CD4-positive, alpha-beta T cell (primary cell): ENCODE data around the gene PLK2. TPM values are rescaled to one million over a fixed set of nuclear protein-coding genes. Genes with fewer than 3 reads are reported as not detected.

Source experiments
- ATAC-seq: fragments of 200-7000 bp; cut with Tn5 transposase; one replicate; pipeline ENCODE4 v1.10.0; 2022; ENCODE audit warnings: mild to moderate bottlenecking; ENCODE audit not compliant: poor library complexity
- CTCF ChIA-PET: fragments of 350-600 bp; sonication (Branson Sonifier 250); formaldehyde crosslinking; loops from one replicate; lab custom pipeline; 2021; ENCODE audit warnings: antibody characterized with exemption, inconsistent platforms; lab: Charles Lee
- POLR2A ChIA-PET: fragments of 350-600 bp; sonication (Branson Sonifier 250); formaldehyde crosslinking; loops from one replicate; lab custom pipeline; 2021; ENCODE audit warnings: antibody characterized with exemption, inconsistent platforms; lab: Charles Lee
- DNase-seq, 14 experiments: peaks; one replicate each; pipeline ENCODE4 v3.0.0-alpha.2; 2013 to 2020; ENCODE audit warnings: mixed read lengths in 2 of 14
- H3K27ac ChIP-seq, 2 donors: one replicate each; pipeline versions ENCODE4 v1.5.1 to v1.7.0; 2013; ENCODE audit warnings: low read length in 2 of 2, low read depth in 1 of 2, mild to moderate bottlenecking in 1 of 2
- H3K27me3 ChIP-seq, 2 experiments: 1 replicate in 1 of 2; 2 replicates in 1 of 2; pipeline versions ENCODE4 v1.6.1 to v1.7.0; 2013; ENCODE audit warnings: low read length in 2 of 2, control low read depth in 1 of 2, mild to moderate bottlenecking in 1 of 2, moderate library complexity in 1 of 2; ENCODE audit not compliant: insufficient read depth in 2 of 2, control insufficient read depth in 1 of 2
- H3K36me3 ChIP-seq: one replicate; pipeline ENCODE4 v1.6.1; 2013; ENCODE audit warnings: low read length, control low read depth; ENCODE audit not compliant: insufficient read depth
- H3K4me1 ChIP-seq: one replicate; pipeline ENCODE4 v1.6.1; 2013; ENCODE audit warnings: low read length, control low read depth; ENCODE audit not compliant: insufficient read depth
- H3K4me3 ChIP-seq: one replicate; pipeline ENCODE4 v1.5.1; 2013; ENCODE audit warnings: mild to moderate bottlenecking, low read length, moderate library complexity
- H3K9me3 ChIP-seq, 2 experiments: 1 replicate in 1 of 2; 2 replicates in 1 of 2; pipeline versions ENCODE4 v1.6.1 to v1.7.0; 2013; ENCODE audit warnings: low read length in 2 of 2, mild to moderate bottlenecking in 2 of 2, control low read depth in 1 of 2, moderate library complexity in 1 of 2; ENCODE audit not compliant: control insufficient read depth in 1 of 2, insufficient read depth in 1 of 2
- H3K27ac Mint-ChIP-seq: one replicate; pipeline ENCODE4 v1.8.0; 2020; ENCODE audit warnings: mixed read lengths
- H3K27me3 Mint-ChIP-seq: one replicate; pipeline ENCODE4 v1.8.0; 2021; ENCODE audit warnings: mixed read lengths
- H3K36me3 Mint-ChIP-seq: one replicate; pipeline ENCODE4 v1.8.0; 2021; ENCODE audit warnings: low read depth, mixed read lengths
- H3K4me1 Mint-ChIP-seq: one replicate; pipeline ENCODE4 v1.8.0; 2021; ENCODE audit warnings: low read depth, mixed read lengths
- H3K4me3 Mint-ChIP-seq: one replicate; pipeline ENCODE4 v1.8.0; 2020; ENCODE audit warnings: mild to moderate bottlenecking, mixed read lengths
- H3K9me3 Mint-ChIP-seq: one replicate; pipeline ENCODE4 v1.8.0; 2020; ENCODE audit warnings: mixed read lengths
- CTCF ChIP-seq: fragments of 200-600 bp; IDR thresholded peaks from one replicate; pipeline ENCODE4 v1.8.0; 2022; ENCODE audit warnings: antibody characterized with exemption, mild to moderate bottlenecking
- intact Hi-C, 2 experiments: fragments of 100-400 bp; cut with DNase I in 1 of 2; cut with micrococcal nuclease in 1 of 2; formaldehyde crosslinking; loops; one replicate each; pipeline versions ENCODE4 v1.15.1 to v1.9.0; 2023 to 2025; cut with DNase I, micrococcal nuclease
- total RNA-seq, 174 experiments: library from RNA in 2 of 174; stranded (reverse) in 2 of 174; gene quantifications; one replicate each; pipeline ENCODE4 v1.2.3 and lab custom pipeline; 2021 to 2026

PLK2 gene
- total RNA-seq, 2 experiments from 2014 or later = 57.2 to 59.7 TPM

- POLR2A ChIA-PET = interaction anchor here (0.9 kb wide), 1 partner anchor 23 kb away, joined by 3 read pairs; no protein-coding TSS in a partner anchor
- Histone ChIP-seq H3K27me3 (peaks cover 0 to 5% of the 10 kb centered on the region in 2 experiments), H3K36me3 (no peaks in the 10 kb centered on the region), H3K4me3 (no peak overlapping the region), H3K27ac (no peak overlapping the region), H3K4me1 (peaks cover 24% of the 10 kb centered on the region), H3K9me3 (no peaks in the 10 kb centered on the region)
- Mint-ChIP-seq H3K4me3 (no peak overlapping the region), H3K9me3 (no peaks in the 10 kb centered on the region), H3K36me3 (peaks cover 8% of the 10 kb centered on the region), H3K27me3 (peaks cover 17% of the 10 kb centered on the region), H3K27ac (no peak overlapping the region), H3K4me1 (peaks cover 13% of the 10 kb centered on the region)
- CTCF ChIA-PET = interaction anchor here (1.7 kb wide), 1 partner anchor 10 kb away, joined by 6 read pairs; no protein-coding TSS in a partner anchor
- no peak for ATAC-seq
- DNase-seq = no peak
- no peak for TF ChIP-seq CTCF
- intact Hi-C loops = loop anchor here in 1 of 2 experiments (5.0 kb wide), 1 partner anchor 1284 kb away; the partner anchor contains the start of gene GPBP1
Observed at GRCh38 chr5:58456026-58456425, 3.9 kb downstream of the PLK2 start.

- H3K9me3 Mint-ChIP-seq = no peaks in the 10 kb centered on the region
- DNase-seq (no peak), ATAC-seq (no peak)
- H3K4me3 Mint-ChIP-seq = no peak overlapping the region
- ChIA-PET POLR2A (interaction anchor here (0.9 kb wide), 1 partner anchor 23 kb away, joined by 3 read pairs; no protein-coding TSS in a partner anchor), CTCF (interaction anchor here (1.7 kb wide), 1 partner anchor 9 kb away, joined by 6 read pairs; no protein-coding TSS in a partner anchor)
- H3K4me3 ChIP-seq = no peak overlapping the region
- H3K27ac Mint-ChIP-seq = no peak overlapping the region
- H3K27me3 ChIP-seq = peaks cover 0 to 5% of the 10 kb centered on the region in 2 experiments
- no peaks in the 10 kb centered on the region for H3K9me3 ChIP-seq
- intact Hi-C loops = loop anchor here in 1 of 2 experiments (5.0 kb wide), 1 partner anchor 1283 kb away; the partner anchor contains the start of gene GPBP1
- peaks cover 18% of the 10 kb centered on the region for H3K4me1 ChIP-seq
- peaks cover 17% of the 10 kb centered on the region for H3K27me3 Mint-ChIP-seq
- H3K27ac ChIP-seq = no peak overlapping the region
- peaks cover 8% of the 10 kb centered on the region for H3K36me3 Mint-ChIP-seq
- peaks cover 9% of the 10 kb centered on the region for H3K4me1 Mint-ChIP-seq
- H3K36me3 ChIP-seq = no peaks in the 10 kb centered on the region
- no peak for TF ChIP-seq CTCF
Observed at GRCh38 chr5:58455480-58455879, 4.4 kb downstream of the PLK2 start.

- Histone ChIP-seq H3K4me3 (no peak overlapping the region), H3K27ac (no peak overlapping the region), H3K4me1 (peaks cover 14% of the 10 kb centered on the region), H3K9me3 (no peaks in the 10 kb centered on the region), H3K36me3 (no peaks in the 10 kb centered on the region), H3K27me3 (peaks cover 0 to 5% of the 10 kb centered on the region in 2 experiments)
- DNase-seq = no peak
- ATAC-seq = no peak
- H3K27ac Mint-ChIP-seq = no peak overlapping the region
- no peak for TF ChIP-seq CTCF
- CTCF ChIA-PET = interaction anchor here (1.7 kb wide), 1 partner anchor 9 kb away, joined by 6 read pairs; no protein-coding TSS in a partner anchor
- peaks cover 8% of the 10 kb centered on the region for H3K36me3 Mint-ChIP-seq
- POLR2A ChIA-PET = interaction anchor here (0.9 kb wide), 1 partner anchor 23 kb away, joined by 3 read pairs; no protein-coding TSS in a partner anchor
- intact Hi-C loops = loop anchor here in 1 of 2 experiments (5.0 kb wide), 1 partner anchor 1283 kb away; the partner anchor contains the start of gene GPBP1
- H3K4me3 Mint-ChIP-seq = no peak overlapping the region
- H3K4me1 Mint-ChIP-seq = peaks cover 9% of the 10 kb centered on the region
- H3K27me3 Mint-ChIP-seq = peaks cover 17% of the 10 kb centered on the region
- H3K9me3 Mint-ChIP-seq = no peaks in the 10 kb centered on the region
Observed at GRCh38 chr5:58455066-58455465, 4.8 kb downstream of the PLK2 start.
